IPS-18a (cell line): ENCODE data around the gene DNTTIP2.
A peak's percentile ranks its signal among the peaks of the same experiment; 100 is the strongest.
"Not testable (repeated sequence)": the region's sequence is repeated elsewhere in the genome, so short reads cannot be mapped to it uniquely, and the experiment has no call there.

ENCODE experiments used
- H3K27ac ChIP-seq: one replicate; pipeline ENCODE4 v1.5.1; 2013; ENCODE audit warnings: low read length
- H3K27me3 ChIP-seq: one replicate; pipeline ENCODE4 v1.6.1; 2013; ENCODE audit warnings: mild to moderate bottlenecking, low read length; ENCODE audit not compliant: control insufficient read depth, insufficient read depth
- H3K36me3 ChIP-seq: one replicate; pipeline ENCODE4 v1.6.1; 2013; ENCODE audit warnings: low read depth, low read length; ENCODE audit not compliant: control insufficient read depth
- H3K4me1 ChIP-seq: one replicate; pipeline ENCODE4 v1.6.1; 2013; ENCODE audit warnings: low read depth, low read length; ENCODE audit not compliant: control insufficient read depth
- H3K4me3 ChIP-seq: one replicate; pipeline ENCODE4 v1.5.1; 2013; ENCODE audit warnings: low read length
- H3K9ac ChIP-seq: one replicate; pipeline ENCODE4 v1.6.1; 2013; ENCODE audit warnings: mild to moderate bottlenecking, low read length, moderate library complexity
- H3K9me3 ChIP-seq: one replicate; pipeline ENCODE4 v1.6.1; 2013; ENCODE audit warnings: low read depth, low read length; ENCODE audit not compliant: control insufficient read depth

Gene DNTTIP2, protein sequence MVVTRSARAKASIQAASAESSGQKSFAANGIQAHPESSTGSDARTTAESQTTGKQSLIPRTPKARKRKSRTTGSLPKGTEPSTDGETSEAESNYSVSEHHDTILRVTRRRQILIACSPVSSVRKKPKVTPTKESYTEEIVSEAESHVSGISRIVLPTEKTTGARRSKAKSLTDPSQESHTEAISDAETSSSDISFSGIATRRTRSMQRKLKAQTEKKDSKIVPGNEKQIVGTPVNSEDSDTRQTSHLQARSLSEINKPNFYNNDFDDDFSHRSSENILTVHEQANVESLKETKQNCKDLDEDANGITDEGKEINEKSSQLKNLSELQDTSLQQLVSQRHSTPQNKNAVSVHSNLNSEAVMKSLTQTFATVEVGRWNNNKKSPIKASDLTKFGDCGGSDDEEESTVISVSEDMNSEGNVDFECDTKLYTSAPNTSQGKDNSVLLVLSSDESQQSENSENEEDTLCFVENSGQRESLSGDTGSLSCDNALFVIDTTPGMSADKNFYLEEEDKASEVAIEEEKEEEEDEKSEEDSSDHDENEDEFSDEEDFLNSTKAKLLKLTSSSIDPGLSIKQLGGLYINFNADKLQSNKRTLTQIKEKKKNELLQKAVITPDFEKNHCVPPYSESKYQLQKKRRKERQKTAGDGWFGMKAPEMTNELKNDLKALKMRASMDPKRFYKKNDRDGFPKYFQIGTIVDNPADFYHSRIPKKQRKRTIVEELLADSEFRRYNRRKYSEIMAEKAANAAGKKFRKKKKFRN

DNA sequence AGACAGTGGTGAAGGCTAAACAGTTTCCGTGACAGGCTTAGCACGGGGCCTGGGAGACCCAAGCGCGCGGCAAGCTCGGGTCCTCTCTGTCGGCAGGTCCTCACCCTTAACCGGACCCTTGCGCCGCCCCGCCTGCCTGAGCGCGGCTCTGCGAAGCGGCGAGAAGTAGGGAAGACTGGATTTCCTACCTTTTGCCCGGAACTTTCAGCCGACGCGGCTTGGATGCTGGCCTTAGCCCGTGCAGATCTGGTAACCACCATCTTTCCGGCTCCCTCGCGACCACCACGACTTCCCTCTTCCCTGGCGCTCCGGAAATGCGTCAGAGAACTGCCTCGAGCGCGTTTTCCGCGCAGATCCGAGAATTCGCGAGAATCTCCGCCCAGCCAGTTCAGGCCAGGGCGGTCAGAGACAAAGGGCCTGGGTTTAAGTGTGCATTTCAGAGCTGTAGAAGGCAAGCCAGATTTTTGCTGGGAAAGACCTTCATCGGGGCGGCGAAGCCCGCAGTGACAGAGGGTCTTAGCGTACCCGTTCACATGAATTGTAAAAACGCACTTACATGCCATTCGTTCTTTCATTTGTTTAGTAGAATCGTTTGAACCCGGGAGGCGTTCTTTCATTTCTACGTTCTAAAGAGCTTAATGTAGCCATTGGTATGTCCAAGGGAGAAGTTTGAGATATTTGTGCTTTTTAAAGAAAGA is at the start of gene DNTTIP2:
DNTTIP2 (minus strand) TSS at position 318 of the 698 bp plus-strand sequence; CDS start at position 260, 58 bp downstream.
- Histone ChIP-seq H3K27ac (peak within 1 kb of the TSS; percentile 99), H3K36me3 (peaks cover 34% of the 10 kb centered on the region), H3K4me1 (peaks cover 6% of the 10 kb centered on the region), H3K9me3 (no peaks in the 10 kb centered on the region), H3K4me3 (peak within 1 kb of the TSS; percentile 89), H3K27me3 (no peaks in the 10 kb centered on the region), H3K9ac (peak within 1 kb of the TSS; percentile 100)

DNA sequence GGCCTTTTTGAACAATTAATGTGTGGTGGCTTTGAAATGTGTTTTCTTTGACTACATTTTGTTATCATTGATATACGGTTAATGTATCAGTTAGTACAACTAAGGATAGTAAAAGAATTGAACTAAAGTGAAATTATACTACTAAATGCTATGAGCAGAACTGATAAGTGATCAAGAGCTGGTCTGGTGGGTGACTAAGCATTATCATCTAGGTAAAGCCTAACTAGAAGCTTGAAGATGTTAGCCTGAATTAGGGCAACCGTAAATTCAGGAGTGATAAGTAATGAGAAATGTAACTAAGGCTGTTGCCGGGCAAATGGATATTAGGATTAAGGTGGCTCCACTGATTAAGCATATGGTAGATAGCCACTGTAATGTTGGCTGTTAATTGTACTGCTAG is 46.2 kb upstream of the DNTTIP2 start:
- no peaks in the 10 kb centered on the region for H3K27me3 ChIP-seq
- no peak overlapping the region for H3K4me3 ChIP-seq
- H3K9me3 ChIP-seq = no peaks in the 10 kb centered on the region
- no peak overlapping the region for H3K27ac ChIP-seq
- peaks cover under 1% of the 10 kb centered on the region for H3K4me1 ChIP-seq
- no peak overlapping the region for H3K9ac ChIP-seq
- no peaks in the 10 kb centered on the region for H3K36me3 ChIP-seq

DNA sequence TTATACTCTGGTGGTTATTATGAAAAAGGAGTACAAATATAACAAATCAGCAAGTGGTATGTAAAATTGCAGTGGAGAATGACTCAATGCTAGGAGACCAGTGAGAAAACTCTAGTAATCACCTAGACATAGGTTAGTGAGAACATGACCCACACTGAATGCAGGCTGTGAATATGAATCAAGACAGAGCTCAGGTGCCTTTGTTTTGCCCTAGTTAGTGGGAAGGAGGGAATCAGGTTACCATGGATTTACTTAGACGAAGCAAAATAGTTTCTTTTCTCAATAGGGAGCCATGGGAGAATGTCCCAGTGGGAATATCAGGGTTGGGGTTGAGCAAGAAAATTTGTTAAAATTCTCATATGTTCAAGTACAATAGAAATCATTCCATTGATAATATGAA is 40.8 kb upstream of the DNTTIP2 start:
- no peak overlapping the region for H3K9ac ChIP-seq
- H3K36me3 ChIP-seq = no peaks in the 10 kb centered on the region
- no peaks in the 10 kb centered on the region for H3K27me3 ChIP-seq
- no peaks in the 10 kb centered on the region for H3K9me3 ChIP-seq
- no peak overlapping the region for H3K4me3 ChIP-seq
- H3K4me1 ChIP-seq = peaks cover 10% of the 10 kb centered on the region
- H3K27ac ChIP-seq = no peak overlapping the region

DNA sequence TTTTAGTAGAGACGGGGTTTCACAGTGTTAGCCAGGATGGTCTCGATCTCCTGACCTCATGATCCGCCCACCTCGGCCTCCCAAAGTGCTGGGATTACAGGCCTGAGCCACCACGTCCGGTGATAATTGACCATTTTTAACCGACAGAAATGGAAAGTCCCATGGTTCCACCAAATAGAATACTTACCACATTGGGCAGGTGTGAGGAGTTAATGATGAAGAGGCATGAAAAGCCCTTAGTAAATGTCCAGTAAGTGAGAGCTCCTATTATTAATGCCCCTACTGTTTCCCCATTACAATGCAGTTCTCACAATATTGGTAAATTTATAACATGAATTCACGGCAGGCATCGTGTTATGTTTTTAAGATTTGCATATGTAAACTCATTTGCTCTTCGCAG is 38.3 kb upstream of the DNTTIP2 start:
- H3K4me1 ChIP-seq = peaks cover 10% of the 10 kb centered on the region
- H3K9ac ChIP-seq = no peak overlapping the region
- no peaks in the 10 kb centered on the region for H3K36me3 ChIP-seq
- no peak overlapping the region for H3K4me3 ChIP-seq
- no peaks in the 10 kb centered on the region for H3K27me3 ChIP-seq
- H3K27ac ChIP-seq = no peak overlapping the region
- no peaks in the 10 kb centered on the region for H3K9me3 ChIP-seq

DNA sequence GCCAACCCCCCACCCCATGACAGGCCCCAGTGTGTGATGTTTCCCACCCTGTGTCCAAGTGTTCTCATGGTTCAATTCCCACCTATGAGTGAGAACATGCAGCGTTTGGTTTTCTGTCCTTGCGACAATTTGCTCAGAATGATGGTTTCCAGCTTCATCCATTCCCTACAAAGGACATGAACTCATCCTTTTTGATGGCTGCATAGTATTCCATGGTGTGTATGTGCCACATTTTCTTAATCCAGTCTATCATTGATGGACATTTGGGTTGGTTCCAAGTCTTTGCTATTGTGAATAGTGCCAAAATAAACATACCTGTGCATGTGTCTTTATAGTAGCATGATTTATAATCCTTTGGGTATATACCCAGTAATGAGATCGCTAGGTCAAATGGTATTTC is 31.9 kb upstream of the DNTTIP2 start:
- H3K27ac ChIP-seq, H3K9ac ChIP-seq, H3K9me3 ChIP-seq, H3K4me3 ChIP-seq, H3K36me3 ChIP-seq, H3K27me3 ChIP-seq: not testable (repeated sequence)
- peaks cover 12% of the 10 kb centered on the region for H3K4me1 ChIP-seq

DNA sequence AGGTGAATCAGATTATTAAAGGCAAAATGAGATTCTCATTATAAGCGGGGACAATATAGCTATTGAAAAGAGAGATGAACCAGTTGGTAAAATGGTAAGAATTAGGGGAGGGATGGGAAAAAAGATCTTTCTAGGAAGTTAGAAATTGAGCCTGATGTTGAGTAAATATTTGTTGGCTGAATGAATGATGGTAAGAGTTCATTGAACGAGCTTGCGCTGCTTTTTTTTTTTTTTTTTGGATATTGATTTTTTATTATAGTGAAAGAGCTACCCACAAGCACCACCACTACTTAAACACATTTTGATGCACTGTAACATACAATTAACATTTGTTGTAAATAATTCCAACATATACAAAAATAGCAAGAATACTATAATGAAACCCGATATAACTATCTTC is 31.3 kb upstream of the DNTTIP2 start:
- Histone ChIP-seq H3K36me3 (no peaks in the 10 kb centered on the region), H3K27me3 (peaks cover 4% of the 10 kb centered on the region), H3K9ac (no peak overlapping the region), H3K27ac (no peak overlapping the region), H3K9me3 (no peaks in the 10 kb centered on the region), H3K4me3 (peak overlapping the region; percentile 95), H3K4me1 (peaks cover 12% of the 10 kb centered on the region)

DNA sequence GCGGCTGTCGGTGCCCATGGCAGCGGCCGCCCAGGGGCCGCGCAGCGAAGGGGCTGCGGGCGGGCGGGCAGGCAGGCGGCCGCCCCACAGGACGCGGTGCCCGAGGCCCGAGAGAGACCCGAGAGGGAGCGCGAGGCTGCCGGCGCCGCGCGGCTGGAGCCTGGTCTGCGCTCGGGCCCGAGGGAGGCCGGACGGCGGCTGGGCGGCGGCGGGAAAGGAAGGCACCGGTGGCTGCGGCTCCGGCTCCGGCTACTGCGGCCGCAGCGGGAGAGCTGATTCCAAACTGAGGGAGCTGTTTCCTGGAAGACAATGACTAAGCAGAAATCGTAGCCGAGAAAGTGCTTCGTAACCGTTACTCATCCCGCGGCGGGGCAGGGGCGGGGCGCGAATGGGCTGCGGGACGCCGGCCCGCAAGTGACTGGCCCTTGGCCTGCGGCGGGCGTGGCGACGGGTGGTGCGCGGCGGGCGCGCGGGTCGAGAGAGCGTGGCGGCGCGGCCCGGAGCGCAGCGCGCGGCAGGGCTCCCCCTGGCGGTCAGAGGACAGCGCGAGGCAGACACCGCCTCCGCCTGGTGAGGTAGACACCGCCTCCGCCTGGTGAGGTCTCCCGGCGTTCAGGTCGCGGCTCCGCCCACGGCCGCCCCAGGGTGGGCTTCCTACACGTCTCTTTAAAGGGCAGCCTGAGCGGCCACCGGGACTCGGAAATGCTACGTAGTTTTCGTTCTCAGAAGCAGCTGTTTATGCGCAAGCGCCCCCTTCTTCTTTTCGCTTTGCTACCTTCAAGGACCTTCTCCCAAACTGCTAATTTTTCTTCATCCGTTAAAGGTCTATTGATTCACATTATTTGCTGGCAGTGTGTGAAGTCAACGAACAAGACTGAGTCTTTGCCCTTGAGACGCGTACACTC is 30.4 kb upstream of the DNTTIP2 start, which contains the start of gene GCLM:
GCLM (minus strand) TSS at position 285 of the 905 bp plus-strand sequence; CDS start at position 18, 267 bp downstream.
- Histone ChIP-seq H3K36me3 (no peaks in the 10 kb centered on the region), H3K4me3 (peak within 1 kb of the TSS; percentile 95), H3K27ac (no peak within 1 kb of the TSS), H3K27me3 (peaks cover 4% of the 10 kb centered on the region), H3K9me3 (no peaks in the 10 kb centered on the region), H3K9ac (peak within 1 kb of the TSS; percentile 70), H3K4me1 (peaks cover 12% of the 10 kb centered on the region)

DNA sequence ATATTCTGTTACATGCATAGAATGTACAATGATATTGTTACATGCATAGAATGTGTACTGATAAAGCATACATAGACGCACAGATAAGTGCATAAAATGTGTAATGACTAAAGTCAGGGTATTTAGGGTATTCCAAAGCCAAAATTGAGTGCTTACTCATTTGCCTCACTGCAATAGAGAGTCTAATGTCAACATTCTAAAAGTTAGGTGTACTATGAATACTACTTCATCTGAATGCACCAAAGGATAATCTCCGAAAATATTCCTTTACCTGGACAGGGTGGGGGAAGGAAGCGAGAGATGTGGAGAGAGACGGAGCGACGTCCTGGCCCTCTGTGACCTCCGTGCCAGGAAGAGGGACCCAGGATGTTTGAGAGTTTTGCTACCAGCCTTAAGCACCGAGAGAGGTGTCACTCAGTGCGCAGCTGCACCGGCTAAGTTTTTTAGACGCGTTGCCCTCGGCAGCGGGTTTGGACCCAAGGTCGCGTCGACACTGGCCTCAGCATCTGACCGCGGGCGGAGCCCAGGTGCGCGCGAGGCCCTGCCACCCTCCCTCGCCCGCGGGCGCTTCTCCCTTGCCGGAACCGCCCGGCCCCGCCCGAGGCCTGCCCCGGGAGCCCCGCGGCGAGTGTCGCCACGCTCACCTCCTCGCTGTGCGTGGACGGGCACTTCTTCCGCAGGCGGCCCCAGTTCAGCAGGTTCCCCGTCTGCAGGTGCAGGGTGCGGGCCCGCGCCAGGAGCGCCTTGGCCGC is 29.6 kb upstream of the DNTTIP2 start:
- Histone ChIP-seq H3K36me3 (no peaks in the 10 kb centered on the region), H3K4me3 (peak overlapping the region; percentile 95), H3K27me3 (peaks cover 4% of the 10 kb centered on the region), H3K27ac (no peak overlapping the region), H3K9me3 (no peaks in the 10 kb centered on the region), H3K4me1 (peaks cover 12% of the 10 kb centered on the region), H3K9ac (peak overlapping the region; percentile 70)

DNA sequence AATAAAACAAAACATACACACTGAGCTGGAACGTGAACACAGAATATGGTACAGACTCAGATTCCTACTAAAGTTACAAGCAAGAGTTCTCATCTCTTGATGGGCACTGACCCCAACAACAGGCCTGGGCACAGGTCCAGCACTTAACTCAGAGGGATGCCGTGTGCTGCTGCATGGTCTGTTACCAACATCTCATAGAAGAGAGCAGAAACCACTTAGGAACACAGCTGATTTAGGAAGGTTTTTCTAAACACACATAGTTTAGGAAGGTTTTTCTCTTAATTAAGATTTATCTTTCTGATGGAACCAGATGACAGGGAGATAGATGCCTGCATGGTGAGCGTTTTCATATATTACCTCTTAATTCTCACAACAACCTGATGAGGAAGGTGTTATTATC is 28.7 kb upstream of the DNTTIP2 start:
- Histone ChIP-seq H3K4me3 (peak overlapping the region; percentile 95), H3K27ac (no peak overlapping the region), H3K36me3 (no peaks in the 10 kb centered on the region), H3K9ac (no peak overlapping the region), H3K27me3 (peaks cover 4% of the 10 kb centered on the region), H3K4me1 (peaks cover 12% of the 10 kb centered on the region), H3K9me3 (no peaks in the 10 kb centered on the region)

DNA sequence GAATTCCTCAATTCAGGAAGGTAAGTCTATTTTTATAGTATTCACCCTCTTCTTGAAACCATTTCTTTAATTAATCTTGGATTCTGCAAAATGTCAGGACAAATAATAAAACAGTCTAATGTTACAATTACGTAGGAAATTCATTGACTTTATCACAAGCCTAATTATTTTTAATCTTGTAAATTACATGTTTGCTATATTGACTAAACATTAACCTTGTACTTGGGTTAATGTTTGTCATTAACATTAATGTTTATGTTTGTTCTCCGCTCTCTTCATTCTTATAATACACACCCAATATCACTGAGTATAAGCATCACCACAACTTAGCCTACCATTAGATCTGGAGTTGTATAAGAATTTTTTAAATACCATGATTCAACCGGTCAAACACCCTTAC is 27.5 kb upstream of the DNTTIP2 start:
- Histone ChIP-seq H3K9ac (no peak overlapping the region), H3K9me3 (no peaks in the 10 kb centered on the region), H3K4me1 (peaks cover 12% of the 10 kb centered on the region), H3K4me3 (no peak overlapping the region), H3K36me3 (no peaks in the 10 kb centered on the region), H3K27me3 (peaks cover 4% of the 10 kb centered on the region), H3K27ac (no peak overlapping the region)
